GM12878 (cell line): ENCODE measurements around the gene DCTN1. TPM values are rescaled to one million over a fixed set of nuclear protein-coding genes. Genes with fewer than 3 reads are reported as not detected.

ENCODE experiments used
- ATAC-seq: fragments of 200-7000 bp; cut with Tn5 transposase; 3 replicates; pipeline ENCODE4 v1.9.1; 2020; ENCODE audit warnings: mild to moderate bottlenecking, moderate library complexity
- BruUV-seq: library from RNA; stranded (reverse); fragments of 400-500 nt; replicated peaks from 2 replicates; lab custom pipeline; 2021; lab: Mats Ljungman, UMichigan
- CTCF ChIA-PET: fragments of 300-600 bp; sonication (Branson Sonifier 250); formaldehyde crosslinking; extraction: SDS; loops from one replicate; lab custom pipeline; 2021; ENCODE audit warnings: inconsistent platforms; lab: Yijun Ruan, JAX
- POLR2A ChIA-PET: fragments of 350-600 bp; formaldehyde crosslinking; extraction: SDS; loops from one replicate; lab custom pipeline; 2021; ENCODE audit warnings: inconsistent platforms; lab: Charles Lee
- RAD21 ChIA-PET: fragments of 300-600 bp; sonication (Branson Sonifier 250); formaldehyde crosslinking; loops from one replicate; lab custom pipeline; 2023; ENCODE audit warnings: antibody characterized with exemption; ENCODE audit not compliant: unreplicated experiment; lab: Charles Lee
- SMC1A ChIA-PET: fragments of 300-600 bp; sonication (Branson Sonifier 250); formaldehyde crosslinking; loops from one replicate; lab custom pipeline; 2023; ENCODE audit not compliant: unreplicated experiment, uncharacterized antibody; lab: Charles Lee
- DNase-seq: peaks from one replicate; pipeline ENCODE4 v3.0.0-alpha.2; 2011; ENCODE audit warnings: low read depth, low spot score
- FAIRE-seq: peaks from 3 replicates; lab custom pipeline; 2011; peaks lifted over from hg19 to GRCh38; lab: Jason Lieb, UNC
- H2AFZ ChIP-seq: 2 replicates; pipeline ENCODE4 v1.6.0; 2011; ENCODE audit warnings: low read depth, low read length, control low read depth; ENCODE audit not compliant: control insufficient read depth
- H3K27ac ChIP-seq: 2 replicates; pipeline ENCODE4 v1.5.1; 2011; ENCODE audit warnings: control low read depth; ENCODE audit not compliant: control insufficient read depth, insufficient read depth
- H3K27me3 ChIP-seq, 2 experiments: replicated peaks in 1 of 2; 2 replicates each; pipeline versions ENCODE4 v1.6.0 to v1.6.1; 2011; ENCODE audit warnings: low read length in 1 of 2; ENCODE audit not compliant: control insufficient read depth in 2 of 2, insufficient read depth in 2 of 2
- H3K36me3 ChIP-seq, 2 experiments: 2 replicates each; pipeline ENCODE4 v1.5.1; 2011; ENCODE audit warnings: low read length in 1 of 2; ENCODE audit not compliant: control insufficient read depth in 2 of 2, insufficient read depth in 2 of 2
- H3K4me1 ChIP-seq: 2 replicates; pipeline ENCODE4 v1.6.1; 2011; ENCODE audit warnings: mild to moderate bottlenecking, low read length, moderate library complexity, mixed read lengths; ENCODE audit not compliant: control insufficient read depth, insufficient read depth
- H3K4me2 ChIP-seq: 2 replicates; pipeline ENCODE4 v1.6.0; 2011; ENCODE audit warnings: control low read depth; ENCODE audit not compliant: control insufficient read depth, insufficient read depth
- H3K4me3 ChIP-seq: fragments of 200-600 bp; sonication (generic); 2 replicates; pipeline ENCODE4 v1.5.1; 2016
- H3K79me2 ChIP-seq: 2 replicates; pipeline ENCODE4 v1.6.0; 2011; ENCODE audit warnings: low read length; ENCODE audit not compliant: control insufficient read depth, insufficient read depth
- H3K9ac ChIP-seq: 2 replicates; pipeline ENCODE4 v1.8.0; 2011; ENCODE audit warnings: low read length, control low read depth, mixed read lengths; ENCODE audit not compliant: control insufficient read depth, insufficient read depth
- H3K9me3 ChIP-seq: replicated peaks from 3 replicates; pipeline ENCODE4 v1.5.1; 2011; ENCODE audit warnings: mild to moderate bottlenecking, low read length; ENCODE audit not compliant: control insufficient read depth, insufficient read depth
- H4K20me1 ChIP-seq: 2 replicates; pipeline ENCODE4 v1.6.0; 2011; ENCODE audit not compliant: control insufficient read depth, insufficient read depth
- BACH1 ChIP-seq: fragments of 450-650 bp; IDR thresholded peaks from 2 replicates; pipeline ENCODE4 v1.6.1; 2017; ENCODE audit warnings: mild to moderate bottlenecking, borderline replicate concordance
- BHLHE40 ChIP-seq, 2 experiments: fragments of 450-650 bp in 1 of 2; IDR thresholded peaks; 2 replicates each; pipeline ENCODE4 v1.6.1; 2011 to 2017; ENCODE audit warnings: low read depth in 2 of 2, borderline replicate concordance in 1 of 2, improper control_type of control experiment in 1 of 2, low read length in 1 of 2, mild to moderate bottlenecking in 1 of 2
- HSF1 ChIP-seq: fragments of 150-350 bp; IDR thresholded peaks from 2 replicates; pipeline ENCODE4 v1.6.1; 2014; ENCODE audit warnings: mild to moderate bottlenecking, low read depth, low read length
- IRF3 ChIP-seq: fragments of 450-650 bp; IDR thresholded peaks from 2 replicates; pipeline ENCODE4 v1.6.1; 2014; ENCODE audit warnings: mild to moderate bottlenecking
- ZNF687 ChIP-seq: fragments of 450-650 bp; IDR thresholded peaks from 2 replicates; pipeline ENCODE4 v1.6.1; 2017; ENCODE audit warnings: mild to moderate bottlenecking, moderate library complexity
- WGBS: methylation state at CpG from one replicate; pipeline ENCODE4 v1.1.6; 2016; ENCODE audit warnings: low lambda C conversion rate; ENCODE audit not compliant: insufficient replicate concordance, insufficient coverage; ENCODE audit errors: missing lambda C conversion rate; 5-methylcytosine and 5-hydroxymethylcytosine counted together
- in situ Hi-C: fragments of 300-500 bp; cut with MboI; formaldehyde crosslinking; loops from 9 replicates; pipeline ENCODE4 v1.14.3; 2018; ENCODE audit warnings: mixed read lengths
- intact Hi-C: fragments of 100-400 bp; cut with micrococcal nuclease; formaldehyde crosslinking; loops from one replicate; pipeline ENCODE4 v1.14.2; 2022; ENCODE audit not compliant: unreplicated experiment
- polyA plus RNA-seq, 11 experiments: library from polyadenylated mRNA; depleted of rRNA in 4 of 11; unstranded in 6 of 11; stranded (reverse) in 5 of 11; fragments of >200 nt; fragmentation: Nextera tagmentation in 4 of 11; fragmentation: Illumina TruSeq in 1 of 11; extraction: Ambion mirVana in 4 of 11; extraction: Trizol in 1 of 11; gene quantifications; 1 replicate in 1 of 11; 2 replicates in 10 of 11; pipeline versions ENCODE4 v1.2.1 to v1.2.3, GENCODE V29; 2011 to 2016; ENCODE audit warnings: inconsistent platforms in 2 of 11, missing spikeins in 2 of 11, low read depth in 1 of 11
- total RNA-seq, 4 experiments: library from RNA; depleted of rRNA in 3 of 4; stranded (reverse); fragments of >200 nt in 3 of 4; fragmentation: Illumina TruSeq in 1 of 4; extraction: Trizol in 1 of 4; gene quantifications; 2 replicates each; pipeline versions ENCODE4 v1.2.1 to v1.2.3, GENCODE V29; 2013 to 2021

Gene DCTN1
- total and polyA plus RNA-seq, 10 of the 15 experiments (the other 5 are each of a cell fraction or from before 2014, with no cell fraction given), result 44.1 to 116 (median 64.8) TPM

- Histone ChIP-seq H3K36me3 (no peaks in the 10 kb centered on the region), H3K4me2 (no peak overlapping the region), H3K9ac (no peak overlapping the region), H3K4me1 (no peaks in the 10 kb centered on the region), H2AFZ (no peak overlapping the region), H3K4me3 (no peak overlapping the region), H3K27me3 (no peaks in the 10 kb centered on the region), H3K79me2 (no peaks in the 10 kb centered on the region), H3K9me3 (no peaks in the 10 kb centered on the region), H4K20me1 (no peaks in the 10 kb centered on the region), H3K27ac (no peak overlapping the region)
- FAIRE-seq (no peak), ATAC-seq (no peak), DNase-seq (no peak)
- SMC1A ChIA-PET, result interaction anchor here (0.6 to 4.7 kb wide), 26 partner anchors 7 to 512 kb away, joined by 3 to 54 read pairs (median 6); partner anchors contain the start of genes INO80B and WBP1
- intact Hi-C loops (loop anchor here (10.0 kb wide), 3 partner anchors 189 to 509 kb away; partner anchors contain the start of genes BOLA3 and STAMBP), in situ Hi-C loops (no loop called here)
- WGBS, result 76% methylated on average over 6 of the region's 6 CpGs
- TF ChIP-seq HSF1 (no peak), BHLHE40 (IDR thresholded peaks at IDR 0.05; ENCODE audit: borderline replicate concordance in 1 of 2, low read depth in 2 of 2, low read length in 1 of 2) (no peak), ZNF687 (no peak), BACH1 (no peak), IRF3 (no peak)
- BruUV-seq, result no TSS peak
- POLR2A ChIA-PET, result interaction anchor here (0.6 to 1.2 kb wide), 2 partner anchors 56 to 134 kb away, joined by 3 read pairs; no protein-coding TSS in a partner anchor
- CTCF ChIA-PET, result interaction anchor here (0.6 to 5.5 kb wide), 56 partner anchors 9 to 654 kb away, joined by 3 to 166 read pairs (median 6); partner anchors contain the start of genes BOLA3, MTHFD2, SLC4A5 and STAMBP
- RAD21 ChIA-PET, result interaction anchor here (0.5 to 2.8 kb wide), 21 partner anchors 10 to 511 kb away, joined by 3 to 47 read pairs (median 5); no protein-coding TSS in a partner anchor
These were observed 46.1 kb downstream of the DCTN1 start for GRCh38 chr2:74333896-74334586.
